Small intestine (tissue), 16 donors: ENCODE results near the gene HSF5. TPM values are rescaled to one million over a fixed set of nuclear protein-coding genes. Genes with fewer than 3 reads are reported as not detected.

Source experiments
- DNase-seq, 2 donors: peaks; one replicate each; pipeline versions ENCODE4 v3.0.0 to v3.0.0-alpha.2; 2013
- FAIRE-seq: peaks from 2 replicates; lab custom pipeline; 2012; peaks lifted over from hg19 to GRCh38; lab: Jason Lieb, UNC
- H3K27ac ChIP-seq, 3 donors: one replicate each; pipeline ENCODE4 v1.5.1; 2013; ENCODE audit warnings: low read length in 2 of 3, mild to moderate bottlenecking in 2 of 3, control low read depth in 1 of 3, inconsistent platforms in 1 of 3, low read depth in 1 of 3, moderate library complexity in 1 of 3
- H3K27me3 ChIP-seq, 3 donors: one replicate each; pipeline ENCODE4 v1.6.1; 2013; ENCODE audit warnings: low read length in 3 of 3, inconsistent platforms in 1 of 3; ENCODE audit not compliant: control insufficient read depth in 3 of 3, insufficient read depth in 3 of 3
- H3K36me3 ChIP-seq, 3 donors: one replicate each; pipeline ENCODE4 v1.6.1; 2013; ENCODE audit warnings: low read length in 3 of 3, inconsistent platforms in 1 of 3, low read depth in 1 of 3, mild to moderate bottlenecking in 1 of 3, moderate library complexity in 1 of 3; ENCODE audit not compliant: control insufficient read depth in 3 of 3, insufficient read depth in 2 of 3
- H3K4me1 ChIP-seq, 3 donors: one replicate each; pipeline ENCODE4 v1.6.1; 2013; ENCODE audit warnings: low read length in 2 of 3, inconsistent platforms in 1 of 3, low read depth in 1 of 3, mild to moderate bottlenecking in 1 of 3, moderate library complexity in 1 of 3; ENCODE audit not compliant: control insufficient read depth in 3 of 3, insufficient read depth in 2 of 3
- H3K4me3 ChIP-seq, 3 donors: one replicate each; pipeline ENCODE4 v1.5.1; 2013; ENCODE audit warnings: low read length in 3 of 3, control low read depth in 1 of 3, inconsistent platforms in 1 of 3, low read depth in 1 of 3, mild to moderate bottlenecking in 1 of 3, moderate library complexity in 1 of 3
- H3K9me3 ChIP-seq, 2 donors: one replicate each; pipeline ENCODE4 v1.6.1; 2013; ENCODE audit warnings: low read depth in 1 of 2, low read length in 1 of 2; ENCODE audit not compliant: control insufficient read depth in 2 of 2, insufficient read depth in 1 of 2
- WGBS, 3 donors: extraction: QIAGEN DNeasy Blood & Tissue Kit; methylation state at CpG; one replicate each; pipeline ENCODE4 v1.1.7; 2013; 5-methylcytosine and 5-hydroxymethylcytosine counted together
- long read RNA-seq, 10 donors: transcript quantifications; one replicate each; lab custom pipeline, GENCODE V29; 2026
- polyA plus RNA-seq, 4 donors: library from polyadenylated mRNA; stranded (reverse) in 3 of 4; unstranded in 1 of 4; fragments of 200-250 nt in 3 of 4; fragments of 120-200 nt in 1 of 4; gene quantifications; one replicate each; pipeline versions ENCODE4 v1.2.1 to v1.2.3, GENCODE V29; 2013
- donor health status: healthy with polysubstance abuse.
- donor health status: control.
- donor health status: control.
- donor health status: Bipolar disorder and iron deficiency.
- donor health status: healthy.

HSF5 gene, protein sequence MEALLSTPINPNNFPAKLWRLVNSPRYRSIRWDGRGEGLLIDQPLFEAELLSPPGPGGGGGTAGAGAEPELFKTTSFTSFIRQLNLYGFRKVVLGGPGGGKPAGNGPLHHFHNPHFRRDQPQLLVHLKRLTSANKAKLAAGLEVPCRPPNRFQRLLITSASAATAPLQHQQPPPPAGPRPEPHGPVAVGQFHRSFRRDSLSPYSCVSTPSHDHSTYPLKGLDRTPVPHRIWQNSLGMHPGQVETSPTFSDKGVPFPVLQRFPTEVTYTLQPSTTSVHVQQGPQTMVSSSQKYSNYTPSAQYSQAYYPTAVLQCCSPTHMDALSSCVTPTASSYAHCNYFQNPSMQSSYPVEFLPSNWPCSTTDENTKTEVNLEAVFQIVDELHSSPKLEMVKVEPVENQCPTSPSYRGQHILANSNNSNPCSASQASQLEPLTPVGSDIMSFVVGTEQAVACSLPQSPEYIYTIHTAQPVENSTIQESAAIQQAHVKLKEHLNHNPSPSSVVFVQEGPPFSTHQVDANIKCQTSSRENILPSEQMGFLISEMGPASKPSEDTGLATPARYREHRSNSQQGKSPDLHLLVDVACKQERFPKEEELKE
- under 1 TPM in 2 of 4 donors, not detected in 2; 0.01 to 0.03 TPM for polyA plus RNA-seq
- long read RNA-seq, donor 1 = 0 reads
- long read RNA-seq, donor 2 = 0 reads
- long read RNA-seq, donor 3 = 0 reads
- long read RNA-seq, donor 4 = 0 reads
- long read RNA-seq, donor 5 = 0 reads
- long read RNA-seq, donor 6 = 0 reads
- long read RNA-seq, donor 7 = 0 reads
- long read RNA-seq, donor 8 = 0 reads
- long read RNA-seq, donor 9 = 0 reads
- long read RNA-seq, donor 10 = 0 reads

DNA sequence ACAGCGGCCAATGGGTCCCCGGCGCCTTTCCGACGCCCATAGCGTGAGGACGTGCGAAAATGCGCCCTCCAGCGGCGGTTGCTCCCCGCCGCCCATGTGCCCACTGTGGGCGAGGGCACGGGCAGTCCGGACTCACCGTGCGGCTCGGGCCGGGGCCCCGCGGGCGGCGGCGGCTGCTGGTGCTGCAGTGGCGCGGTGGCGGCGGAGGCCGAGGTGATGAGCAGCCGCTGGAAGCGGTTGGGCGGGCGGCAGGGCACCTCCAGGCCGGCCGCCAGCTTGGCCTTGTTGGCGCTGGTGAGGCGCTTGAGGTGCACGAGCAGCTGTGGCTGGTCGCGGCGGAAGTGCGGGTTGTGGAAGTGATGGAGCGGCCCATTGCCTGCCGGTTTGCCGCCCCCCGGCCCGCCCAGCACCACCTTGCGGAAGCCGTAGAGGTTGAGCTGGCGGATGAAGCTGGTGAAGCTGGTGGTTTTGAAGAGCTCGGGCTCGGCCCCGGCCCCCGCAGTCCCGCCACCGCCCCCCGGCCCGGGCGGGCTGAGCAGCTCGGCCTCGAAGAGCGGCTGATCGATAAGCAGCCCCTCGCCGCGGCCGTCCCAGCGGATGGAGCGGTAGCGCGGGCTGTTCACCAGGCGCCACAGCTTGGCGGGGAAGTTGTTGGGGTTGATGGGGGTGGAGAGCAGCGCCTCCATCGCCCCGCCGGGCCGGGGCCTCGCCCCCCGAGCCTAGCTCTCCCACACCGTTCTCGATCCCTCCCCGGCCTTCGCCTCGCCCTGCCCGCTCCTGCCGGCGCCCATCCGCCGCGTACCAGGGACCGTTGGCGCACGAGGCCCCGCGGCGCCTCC is at the start of gene HSF5:
Gene HSF5 (minus strand): TSS at position 820 of the 839 bp plus-strand sequence. CDS start 134 bp downstream, at position 686.
- peak in 1 of 2 donors; percentile 36 for DNase-seq
- Histone ChIP-seq H3K4me3 (no peak within 1 kb of the TSS), H3K4me1 (no peaks in the 10 kb centered on the region), H3K27ac (no peak within 1 kb of the TSS), H3K27me3 (no peaks in the 10 kb centered on the region), H3K36me3 (peaks cover 8 to 27% (median 18%) of the 10 kb centered on the region in 3 donors), H3K9me3 (peaks cover 0 to 2% of the 10 kb centered on the region in 2 donors)
- no peak for FAIRE-seq
- WGBS, 3 donors = 59 to 87% (median 77%) methylated on average over 83 to 98 of the region's 98 CpGs

DNA sequence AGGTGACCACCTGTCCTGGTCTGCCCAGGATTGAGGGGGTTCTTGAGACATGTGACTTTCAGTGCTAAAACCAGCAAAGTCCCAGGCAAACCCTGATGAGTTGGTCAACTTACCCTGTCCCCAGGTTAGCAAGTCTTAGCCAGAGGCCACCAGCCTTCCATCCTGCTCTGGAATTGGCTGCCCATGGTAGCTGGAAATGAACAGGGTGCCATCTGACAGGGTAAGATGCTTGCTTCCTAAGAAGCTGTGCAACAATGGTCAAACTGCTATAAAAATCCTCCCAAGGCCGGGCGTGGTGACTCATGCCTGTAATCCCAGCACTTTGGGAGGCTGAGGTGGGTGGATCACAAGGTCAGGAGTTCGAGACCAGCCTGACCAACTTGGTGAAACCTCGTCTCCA is 49.1 kb upstream of the HSF5 start:
- no peak for FAIRE-seq
- 59 to 82% (median 61%) methylated on average over 4 of the region's 4 CpGs for WGBS, 3 donors
- no peaks in the 10 kb centered on the region for H3K36me3 ChIP-seq

DNA sequence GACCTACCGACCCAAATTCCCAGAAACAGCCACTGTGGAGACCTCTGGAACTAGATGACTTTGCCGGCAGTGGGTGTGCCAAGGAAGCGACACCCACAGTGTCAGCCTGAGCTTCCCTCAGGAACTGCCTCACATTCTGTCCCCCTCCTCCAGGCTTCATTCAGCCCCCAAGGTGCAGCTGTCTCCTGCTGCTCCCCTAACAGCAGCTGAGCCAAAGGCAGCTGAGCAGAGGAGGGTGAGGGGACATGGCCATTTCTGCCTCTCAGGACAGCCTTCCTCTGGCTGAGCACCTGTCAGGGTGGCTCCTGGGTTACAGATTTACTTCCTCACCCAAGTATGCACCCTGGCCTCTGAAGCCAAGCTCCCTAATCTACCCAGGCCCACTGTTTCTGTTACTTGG is 48.3 kb upstream of the HSF5 start:
- 70 to 85% (median 81%) methylated on average over 3 of the region's 3 CpGs for WGBS, 3 donors
- FAIRE-seq (no peak), DNase-seq (no peak)
- no peak overlapping the region for H3K4me3 ChIP-seq
- H3K36me3 ChIP-seq = no peaks in the 10 kb centered on the region
- peaks cover 0 to 7% (median 0%) of the 10 kb centered on the region in 3 donors for H3K4me1 ChIP-seq
- H3K27me3 ChIP-seq = peaks cover 0 to 21% (median 0%) of the 10 kb centered on the region in 3 donors
- H3K27ac ChIP-seq = no peak overlapping the region
- no peaks in the 10 kb centered on the region for H3K9me3 ChIP-seq

More for the DNA sequence above, 49.1 kb upstream of the HSF5 start:
- no peak for DNase-seq
- no peak overlapping the region for H3K27ac ChIP-seq
- H3K4me3 ChIP-seq = no peak overlapping the region
- H3K9me3 ChIP-seq = no peaks in the 10 kb centered on the region
- H3K4me1 ChIP-seq = peaks cover 0 to 5% (median 0%) of the 10 kb centered on the region in 3 donors
- peaks cover 0 to 18% (median 0%) of the 10 kb centered on the region in 3 donors for H3K27me3 ChIP-seq

DNA sequence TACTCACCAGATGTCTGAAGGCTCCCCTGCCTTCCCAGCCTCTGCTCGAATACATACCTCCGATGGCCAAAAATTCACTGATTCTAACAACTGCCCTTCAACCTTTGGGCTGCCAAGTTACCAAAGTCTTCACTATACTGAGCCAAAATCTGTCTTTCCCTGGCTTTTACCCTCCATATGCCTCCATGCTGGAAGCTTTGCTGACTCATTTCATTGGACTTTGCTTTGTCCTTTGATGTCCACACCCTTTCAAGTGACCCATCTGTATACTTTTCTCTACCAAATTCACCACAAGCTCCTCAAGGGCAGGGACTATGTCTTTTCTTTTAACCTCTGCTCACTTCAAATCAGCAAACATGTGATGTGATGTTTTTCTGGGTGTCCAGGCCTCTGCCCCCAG is 47.2 kb upstream of the HSF5 start:
- DNase-seq (peak in 1 of 2 donors; percentile 53), FAIRE-seq (no peak)
- peaks cover 0 to 32% (median 0%) of the 10 kb centered on the region in 3 donors for H3K27me3 ChIP-seq
- H3K4me1 ChIP-seq = peaks cover 0 to 7% (median 0%) of the 10 kb centered on the region in 3 donors
- H3K9me3 ChIP-seq = no peaks in the 10 kb centered on the region
- H3K27ac ChIP-seq = no peak overlapping the region
- 73 to 87% (median 75%) methylated on average over 2 of the region's 2 CpGs for WGBS, 3 donors
- no peaks in the 10 kb centered on the region for H3K36me3 ChIP-seq
- no peak overlapping the region for H3K4me3 ChIP-seq

DNA sequence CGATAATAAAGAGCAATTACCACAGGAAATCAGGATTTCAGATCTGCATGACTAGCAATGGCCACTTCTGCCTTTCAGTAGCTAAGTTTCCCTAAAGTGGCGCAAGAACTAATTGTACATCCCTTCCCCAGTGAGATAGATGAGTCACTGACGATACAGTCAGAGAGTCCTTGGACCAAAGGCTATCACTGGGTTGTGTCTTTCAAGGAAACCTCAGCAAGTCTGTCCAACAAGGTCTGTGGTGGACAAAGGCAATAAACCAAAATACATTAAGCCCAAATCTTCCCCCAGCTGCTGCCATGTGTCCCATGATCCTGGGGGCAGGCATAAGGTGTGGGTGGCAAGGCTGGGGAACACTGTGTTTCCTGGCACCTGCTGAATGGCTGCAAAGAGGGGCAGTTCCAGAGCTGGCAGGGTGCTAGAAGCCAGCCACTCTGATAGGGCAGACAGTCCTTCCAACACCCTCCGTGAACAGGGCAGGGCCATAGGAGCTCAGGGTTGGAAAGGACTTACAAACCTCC is 46.8 kb upstream of the HSF5 start:
- Histone ChIP-seq H3K9me3 (no peaks in the 10 kb centered on the region), H3K27me3 (peaks cover 0 to 36% (median 0%) of the 10 kb centered on the region in 3 donors), H3K27ac (no peak overlapping the region), H3K4me1 (peaks cover 0 to 7% (median 0%) of the 10 kb centered on the region in 3 donors), H3K4me3 (no peak overlapping the region), H3K36me3 (no peaks in the 10 kb centered on the region)
- WGBS, 3 donors = 78 to 83% (median 82%) methylated on average over 4 of the region's 4 CpGs
- FAIRE-seq (no peak), DNase-seq (peak in 1 of 2 donors; percentile 32)

DNA sequence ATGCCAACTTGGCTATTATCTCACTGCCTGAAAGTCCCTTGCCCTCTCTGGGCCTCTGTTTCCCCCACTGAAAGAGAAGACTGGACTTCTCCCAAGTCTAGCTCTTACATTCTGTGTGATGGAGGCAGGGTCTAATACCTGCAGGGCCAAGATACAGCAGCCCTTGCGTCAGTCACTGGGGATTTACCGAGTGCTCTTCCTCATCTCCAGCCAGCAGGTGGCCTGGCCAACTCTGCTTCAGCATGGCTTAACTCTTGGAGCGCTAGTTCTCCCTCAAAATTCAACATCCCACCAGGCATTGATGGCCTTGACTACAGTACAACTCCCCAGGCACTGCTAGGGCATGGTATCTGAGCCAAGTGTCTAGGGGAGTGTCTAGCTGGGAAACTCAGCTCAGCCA is 46.1 kb upstream of the HSF5 start:
- 58 to 75% (median 73%) methylated on average over 3 of the region's 3 CpGs for WGBS, 3 donors
- Histone ChIP-seq H3K4me3 (no peak overlapping the region), H3K4me1 (peaks cover 0 to 7% (median 0%) of the 10 kb centered on the region in 3 donors), H3K27ac (no peak overlapping the region), H3K27me3 (peaks cover 0 to 38% (median 0%) of the 10 kb centered on the region in 3 donors), H3K36me3 (no peaks in the 10 kb centered on the region), H3K9me3 (no peaks in the 10 kb centered on the region)
- DNase-seq (no peak), FAIRE-seq (no peak)

DNA sequence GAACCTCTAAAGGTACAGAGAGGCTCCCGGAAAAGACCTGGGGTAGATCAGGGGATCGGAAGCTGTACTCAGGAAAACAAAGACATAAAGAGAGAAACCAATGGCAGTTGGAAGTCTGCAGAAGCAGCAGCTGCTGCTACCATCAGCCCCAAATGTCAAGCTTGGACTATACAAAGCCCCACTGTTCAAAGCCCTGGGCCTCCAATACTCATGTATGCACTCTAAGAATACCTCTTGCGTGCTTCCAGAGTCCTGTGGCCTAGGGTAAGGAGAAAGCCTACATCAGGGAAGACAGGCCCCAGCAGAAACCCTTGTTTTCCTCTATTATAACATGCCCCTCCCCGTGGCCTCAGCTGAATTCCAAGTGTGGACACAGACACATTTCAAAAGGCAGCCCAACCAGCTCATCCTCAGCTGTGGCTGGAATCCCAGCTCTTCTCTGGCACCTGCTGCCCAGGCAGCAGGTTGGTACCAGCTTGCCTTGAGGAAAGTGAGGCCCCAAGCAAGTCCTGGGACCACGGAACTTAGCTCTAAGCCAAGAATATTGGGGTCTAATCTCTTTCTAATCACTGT is 45.5 kb upstream of the HSF5 start:
- DNase-seq = no peak
- FAIRE-seq = no peak
- H3K4me3 ChIP-seq = no peak overlapping the region
- H3K9me3 ChIP-seq = no peaks in the 10 kb centered on the region
- H3K27me3 ChIP-seq = peaks cover 0 to 41% (median 0%) of the 10 kb centered on the region in 3 donors
- no peak overlapping the region for H3K27ac ChIP-seq
- H3K4me1 ChIP-seq = peaks cover 0 to 7% (median 0%) of the 10 kb centered on the region in 3 donors
- no peaks in the 10 kb centered on the region for H3K36me3 ChIP-seq
- WGBS, 3 donors = 90 to 94% (median 94%) methylated on average over 5 of the region's 5 CpGs
